Measurements from ENCODE around the gene PSPH.

- no peak for TF ChIP-seq CHD2 (IDR thresholded peaks at IDR 0.05; ENCODE audit: borderline replicate concordance, low read depth, low read length)
- TF ChIP-seq EZH2 (IDR thresholded peaks at IDR 0.05; ENCODE audit: borderline replicate concordance, control insufficient read depth, low read depth, low read length), result no peak
- no peak for TF ChIP-seq CTCF (IDR thresholded peaks at IDR 0.05 in 2 of 3, conservative IDR thresholded peaks at IDR 0.05 in 1 of 3; ENCODE audit: control insufficient read depth in 2 of 3, extremely low read depth in 1 of 3, insufficient read depth in 1 of 3, low read depth in 3 of 3, low read length in 3 of 3)
- no peak for TF ChIP-seq ZBTB11 (CRISPR knock-in tag; IDR thresholded peaks at IDR 0.05)
- TF ChIP-seq SMC3 (IDR thresholded peaks at IDR 0.05; ENCODE audit: borderline replicate concordance, low read length), result no peak
- TF ChIP-seq KDM1A (IDR thresholded peaks at IDR 0.05; ENCODE audit: borderline replicate concordance), result no peak
- TF ChIP-seq JUND (IDR thresholded peaks at IDR 0.05; ENCODE audit: low read depth, low read length), result no peak
- no peak for TF ChIP-seq E2F4 (IDR thresholded peaks at IDR 0.05; ENCODE audit: low read depth, low read length)
- TF ChIP-seq TAF1 (IDR thresholded peaks at IDR 0.05; ENCODE audit: borderline replicate concordance, low read depth, low read length), result no peak
- TF ChIP-seq ELK1 (IDR thresholded peaks at IDR 0.05; ENCODE audit: low read depth, low read length), result no peak
- TF ChIP-seq ATF7 (IDR thresholded peaks at IDR 0.05; ENCODE audit: low read depth), result no peak
- no peak for TF ChIP-seq RAD21 (IDR thresholded peaks at IDR 0.05; ENCODE audit: insufficient read depth, low read depth, low read length)
- TF ChIP-seq DPF2 (IDR thresholded peaks at IDR 0.05), result no peak
- no peak for TF ChIP-seq EGR1 (IDR thresholded peaks at IDR 0.05; ENCODE audit: borderline replicate concordance in 1 of 2, low read depth in 2 of 2, low read length in 2 of 2)
Measured at GRCh38 chr7:56092789-56093531, 41.7 kb upstream of the PSPH start, which contains the start of gene PHKG1.

Measured in GM12878 (cell line).